Measurements from ENCODE around the gene ARHGAP30.

DNA sequence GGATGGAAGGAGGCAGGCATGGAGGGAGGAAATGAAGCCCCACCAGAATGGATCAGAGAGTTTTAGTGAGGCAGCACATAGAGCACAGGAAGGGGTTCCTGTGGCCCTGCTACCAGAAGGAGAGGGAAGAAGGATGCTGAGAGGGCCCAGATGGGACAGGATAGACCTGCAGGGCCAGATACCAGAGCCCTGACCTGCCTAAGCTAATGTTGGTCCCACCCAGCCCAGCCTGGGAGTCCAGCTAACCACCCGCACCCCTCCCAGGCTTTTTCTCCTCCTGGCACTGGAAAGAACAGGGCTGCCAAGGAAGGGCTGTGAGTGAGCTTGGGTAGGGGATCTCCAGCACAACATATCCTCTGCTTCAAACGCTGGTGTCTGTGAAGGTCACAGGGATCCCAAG, 12.8 kb upstream of the ARHGAP30 start:
- TF ChIP-seq POLR2A (IDR thresholded peaks at IDR 0.05) (no peak), POLR2AphosphoS5 (IDR thresholded peaks at IDR 0.05) (no peak)
